HG02840 (cell line): Measurements from ENCODE around the gene SPTBN1.

Experiments used
- ATAC-seq: cut with Tn5 transposase; IDR thresholded peaks from one replicate; pipeline ENCODE4 v1.9.1; 2021; ENCODE audit warnings: mild to moderate bottlenecking, moderate library complexity, moderate number of reproducible peaks; ENCODE audit not compliant: unreplicated experiment, low FRiP score

Gene SPTBN1

DNA sequence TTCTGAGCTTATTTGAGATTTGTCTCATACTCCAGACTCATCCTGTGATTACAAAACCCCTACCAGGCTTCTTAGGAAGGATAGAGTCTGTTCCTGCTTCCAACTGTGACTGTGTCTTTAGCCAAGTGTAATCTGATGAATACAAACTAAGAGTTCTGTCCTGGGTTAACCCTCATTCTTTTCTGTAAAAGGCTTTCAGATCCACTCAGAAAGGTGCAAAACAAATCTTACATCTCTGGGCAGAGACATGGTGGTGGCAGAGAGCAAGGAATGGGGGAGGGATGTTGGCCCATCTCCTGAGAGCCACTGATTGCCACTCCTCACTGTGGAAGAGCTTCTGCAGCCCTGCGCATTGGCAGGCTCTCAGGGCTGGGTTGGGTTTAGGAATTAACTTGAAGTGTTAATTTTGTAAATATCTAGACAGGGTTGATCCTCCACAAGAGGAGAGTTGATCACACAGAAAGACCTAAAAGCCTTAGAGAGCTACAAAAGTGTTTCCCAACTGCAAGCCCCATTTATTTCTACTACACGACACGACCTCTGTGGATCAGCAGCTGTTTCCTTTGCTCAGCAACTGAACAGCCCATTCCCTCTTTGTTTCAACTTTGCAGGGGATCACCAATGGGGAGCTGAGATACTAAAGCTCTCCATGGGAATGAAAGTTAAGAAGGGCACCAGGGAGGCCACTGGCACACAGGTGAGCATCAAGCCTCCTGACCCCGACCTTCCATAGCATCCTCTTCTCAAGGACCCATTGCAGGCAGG is 23.7 kb upstream of the SPTBN1 start:
- no peak for ATAC-seq

DNA sequence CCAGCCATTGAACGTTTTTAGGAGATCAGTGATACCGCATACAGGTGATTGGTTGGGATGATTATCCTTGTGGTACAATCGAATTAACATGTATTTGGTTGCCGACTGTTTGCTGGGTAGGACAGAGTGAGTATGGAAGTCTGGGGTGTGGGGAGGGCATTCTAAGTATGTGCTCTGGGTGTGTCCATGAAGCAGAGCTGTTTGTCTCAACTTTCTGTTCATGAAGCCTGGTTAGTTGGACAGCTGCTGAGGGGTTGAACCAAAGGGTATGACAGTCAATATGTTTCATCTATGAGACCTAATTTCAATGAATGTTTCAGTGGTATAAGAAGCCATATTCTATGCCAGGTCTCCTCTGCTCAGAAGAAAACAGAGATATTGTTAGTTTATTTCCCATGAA is 21.9 kb upstream of the SPTBN1 start:
- ATAC-seq: no peak

DNA sequence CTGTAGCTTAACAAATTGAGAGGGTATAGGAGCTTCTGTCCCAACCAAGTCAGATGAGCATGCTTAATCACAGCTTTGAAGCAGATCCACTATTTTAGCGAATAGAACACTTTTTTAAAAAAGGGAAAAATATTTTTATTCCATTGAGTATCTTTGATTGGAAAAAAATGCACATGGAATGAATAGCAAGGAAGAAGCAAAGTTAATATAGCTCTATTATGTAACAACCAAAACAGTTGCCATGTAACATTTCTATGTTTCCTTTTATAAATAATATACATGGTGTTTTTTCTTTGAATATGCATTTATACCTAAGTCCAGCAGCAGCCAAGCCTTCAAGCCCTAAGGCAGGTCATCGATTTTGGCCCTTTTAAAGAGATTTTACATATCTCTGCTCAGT is 21.4 kb upstream of the SPTBN1 start:
- ATAC-seq: no peak

DNA sequence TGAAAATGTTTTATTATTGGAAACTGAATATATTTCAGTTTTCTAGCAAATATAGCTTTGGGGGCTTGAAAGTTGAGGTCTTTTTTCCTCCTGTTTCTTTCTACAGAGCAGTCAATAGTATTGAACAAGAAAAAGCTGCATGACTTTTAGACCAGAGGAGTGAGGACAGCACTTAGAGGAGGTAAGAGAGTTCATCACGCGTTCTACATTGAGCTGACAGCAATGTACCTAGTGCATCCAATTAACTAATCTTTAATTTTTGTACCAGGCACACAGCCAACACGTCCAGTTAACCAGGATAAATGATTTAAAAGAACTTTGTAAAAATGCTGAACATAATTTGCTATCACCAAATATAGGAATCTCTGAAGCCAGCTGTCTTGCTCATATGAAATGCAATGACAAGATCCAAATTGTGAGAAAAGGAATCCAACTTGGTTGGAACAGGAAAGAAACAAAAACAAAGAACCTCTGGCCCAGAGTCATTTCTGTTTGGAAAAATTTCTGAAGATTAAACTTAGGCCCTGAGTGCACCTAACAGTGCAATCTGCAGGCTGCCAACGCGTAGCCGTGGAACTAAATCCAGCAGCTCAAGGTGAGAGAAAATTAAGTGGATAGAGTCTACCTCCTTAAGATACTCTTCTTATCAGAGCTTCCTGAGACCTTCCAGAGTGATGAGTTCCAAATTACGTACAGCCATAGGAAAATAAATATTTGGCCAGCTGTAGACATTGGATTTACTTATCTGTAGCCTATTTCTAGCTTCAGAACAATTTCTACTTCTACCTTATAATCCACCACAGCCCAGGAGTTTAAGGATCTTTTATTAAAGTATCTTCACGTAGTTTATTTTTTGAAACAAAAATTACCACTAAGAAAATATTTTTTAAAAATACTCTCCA is 20.6 kb upstream of the SPTBN1 start:
- ATAC-seq: no peak

DNA sequence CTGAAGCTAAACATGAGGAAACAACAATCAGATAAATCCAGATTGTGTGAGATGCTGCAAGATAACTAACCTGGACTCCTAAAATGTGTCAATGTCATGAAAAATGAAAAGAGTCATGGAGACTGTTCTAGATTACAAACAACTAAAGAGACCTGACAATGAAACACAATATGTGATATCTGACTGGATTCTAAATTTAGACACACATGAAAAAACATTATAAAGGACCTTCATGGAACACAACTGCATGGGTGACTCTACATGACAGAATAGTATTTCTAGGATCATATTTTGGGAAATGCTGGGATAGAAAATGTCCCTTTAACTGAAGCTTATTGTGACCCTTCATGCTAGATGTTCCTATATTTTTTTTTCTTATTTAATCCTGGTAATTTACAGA is 18.5 kb upstream of the SPTBN1 start:
- no peak for ATAC-seq

DNA sequence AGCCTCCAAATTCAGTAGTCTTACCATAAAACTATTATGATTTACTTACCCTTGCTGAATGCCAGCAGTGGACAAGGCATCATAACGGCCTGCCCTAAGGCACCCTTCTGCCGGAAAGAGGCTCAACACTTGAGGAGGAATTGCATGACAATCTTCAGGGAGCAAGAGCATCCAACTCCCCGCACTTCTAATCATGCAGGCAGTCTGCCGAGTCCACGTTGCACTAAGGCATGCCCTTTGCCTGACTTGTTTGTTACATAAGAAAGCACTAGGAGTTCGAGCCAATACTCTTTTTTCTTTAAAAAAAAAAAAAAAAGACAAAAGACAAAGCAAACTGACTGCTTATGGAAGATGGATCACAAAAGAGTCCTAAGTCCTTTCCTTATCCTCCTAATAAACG is 17.9 kb upstream of the SPTBN1 start:
- no peak for ATAC-seq

DNA sequence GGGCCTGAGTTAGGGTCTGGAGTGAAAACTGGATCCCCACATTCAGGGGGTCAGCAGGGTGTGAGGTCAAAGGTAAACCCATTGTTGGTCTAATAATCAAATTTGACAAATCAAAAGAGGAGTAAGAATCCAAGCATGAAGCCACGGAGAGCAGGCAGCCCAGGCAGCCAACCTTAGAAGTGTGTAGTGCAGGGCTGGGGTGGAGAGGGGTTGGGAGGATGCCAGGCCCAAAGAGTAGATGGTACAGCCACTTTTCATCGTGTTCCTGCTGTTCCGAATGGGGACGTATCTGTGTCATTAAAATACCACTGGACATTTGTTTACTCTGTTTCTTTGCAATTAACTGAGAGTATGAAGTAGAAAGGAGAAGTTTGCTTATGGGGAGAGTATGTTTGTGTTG is 16.5 kb upstream of the SPTBN1 start:
- ATAC-seq: no peak

DNA sequence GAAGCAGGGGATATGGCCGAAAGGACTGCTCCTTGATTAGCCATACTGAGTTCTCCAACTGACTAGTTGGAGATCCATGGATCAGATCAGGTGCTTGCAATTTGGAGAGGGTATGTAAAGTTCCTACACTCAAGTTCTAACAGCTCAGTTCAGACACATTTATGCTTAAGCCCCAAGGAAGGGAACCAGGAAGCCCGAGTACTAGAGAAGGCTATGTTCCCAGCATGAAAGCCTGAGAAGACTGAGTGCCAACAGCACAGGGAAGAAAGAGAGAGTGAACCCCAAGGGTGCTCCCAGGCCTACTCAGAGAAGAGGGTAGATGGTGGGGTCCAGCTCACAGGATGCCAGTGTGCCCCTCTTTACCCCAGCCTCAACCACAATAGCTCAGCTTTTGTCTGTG is 16.1 kb upstream of the SPTBN1 start:
- ATAC-seq: no peak

DNA sequence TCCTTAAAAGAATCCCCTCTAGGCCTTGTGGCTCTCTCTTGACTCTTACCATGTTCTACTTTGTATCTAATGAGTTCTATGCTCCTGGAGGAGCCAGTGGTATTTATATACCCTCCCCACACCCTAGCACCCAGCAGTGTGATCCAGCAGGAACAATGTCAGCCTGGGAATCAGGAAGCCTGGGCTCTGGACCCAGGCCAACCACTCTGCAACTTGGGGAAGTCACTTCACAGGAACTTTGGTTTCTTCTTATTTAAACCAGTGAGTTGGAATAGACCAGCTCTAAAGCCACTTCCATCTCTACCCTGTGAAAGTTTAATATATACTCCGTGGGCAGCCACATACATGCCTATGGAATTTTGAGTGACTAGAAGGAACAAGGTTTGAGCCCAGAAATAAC is 11.6 kb upstream of the SPTBN1 start:
- no peak for ATAC-seq

DNA sequence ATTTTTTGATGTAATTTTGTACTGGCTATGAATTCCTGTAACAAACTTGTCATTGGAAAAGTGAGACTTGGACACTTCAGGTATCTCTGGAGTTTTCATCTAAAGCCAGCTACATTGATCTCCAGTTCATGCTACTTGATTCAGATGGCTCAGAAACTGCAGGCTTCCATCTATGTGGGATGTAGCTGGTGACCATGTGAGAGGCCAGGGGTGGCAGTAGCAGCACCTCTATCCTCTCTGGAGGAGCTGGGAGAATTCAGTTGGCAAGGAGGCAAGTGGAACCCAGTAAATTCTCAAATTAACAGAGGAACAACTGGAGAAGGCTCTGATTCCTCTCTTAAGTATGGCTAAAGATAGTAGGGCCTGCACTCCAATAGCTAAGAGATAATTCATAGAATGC is 10.0 kb upstream of the SPTBN1 start:
- no peak for ATAC-seq

DNA sequence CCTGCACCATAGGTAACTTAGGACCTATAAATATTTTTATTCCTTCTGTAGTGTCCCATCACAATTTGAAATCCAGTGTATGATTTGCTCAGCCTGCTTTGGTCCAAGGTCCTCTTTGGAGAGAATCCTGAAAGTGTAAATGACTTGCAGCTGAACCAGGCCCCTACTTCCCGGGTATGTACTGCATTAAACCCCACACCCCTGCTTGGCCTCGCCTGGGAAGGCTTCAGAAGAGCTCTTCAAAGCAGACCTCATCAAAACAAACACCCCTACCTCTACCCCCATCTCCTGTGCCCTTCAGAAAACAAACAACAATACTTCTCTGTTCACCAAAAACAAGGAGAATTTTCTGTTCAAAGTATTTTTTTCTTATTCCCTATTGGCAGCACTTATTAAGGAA is 9.5 kb upstream of the SPTBN1 start:
- no peak for ATAC-seq

DNA sequence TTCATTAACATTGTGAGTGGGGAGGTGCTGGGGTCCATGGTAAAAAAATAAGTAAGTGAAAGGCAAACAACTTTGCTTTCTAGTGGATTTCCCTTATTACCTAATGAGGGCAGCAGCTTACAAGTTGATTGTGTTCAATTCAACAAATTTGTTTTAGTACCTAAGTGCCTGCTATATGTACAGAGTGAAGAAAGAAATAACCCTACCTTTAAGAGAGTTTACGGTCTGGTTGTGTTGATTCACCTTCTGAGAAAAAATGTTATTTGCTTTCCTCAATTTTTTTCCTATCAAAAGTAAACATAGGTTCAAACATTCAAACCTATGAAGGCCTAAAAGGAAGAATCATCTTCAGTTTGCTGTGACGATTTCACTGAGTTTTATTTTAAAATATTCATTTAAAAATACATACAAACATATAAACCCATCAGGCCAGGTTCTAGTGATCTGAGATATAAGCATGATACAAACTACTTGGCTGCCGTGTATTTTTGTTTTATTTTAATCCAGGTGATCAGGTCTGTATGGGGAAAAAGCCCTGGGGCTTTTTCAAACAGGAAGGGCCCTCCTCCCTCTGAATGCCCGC is 1.5 kb upstream of the SPTBN1 start:
- no peak for ATAC-seq

DNA sequence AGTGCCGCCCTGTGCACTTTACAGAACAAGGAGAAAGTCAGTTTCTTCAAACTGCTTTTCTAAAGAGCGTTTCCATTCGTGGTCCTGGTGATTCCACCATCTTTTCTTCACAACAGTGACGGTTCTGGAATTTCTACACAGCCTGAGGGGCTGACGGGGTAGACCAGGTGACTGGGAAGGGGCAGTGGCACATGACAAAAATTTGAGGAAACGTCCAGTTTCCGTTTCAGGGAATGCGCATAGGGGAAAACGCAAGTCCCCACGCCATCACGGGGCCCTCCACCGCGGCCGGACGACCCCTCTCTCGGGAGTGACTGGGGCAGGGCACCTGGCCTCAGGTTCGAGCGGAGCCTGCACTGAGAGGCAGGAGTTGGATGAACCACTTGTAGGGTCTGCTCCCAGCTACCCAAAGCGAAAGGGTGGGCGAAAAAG is 980 bp upstream of the SPTBN1 start:
- ATAC-seq: no peak

DNA sequence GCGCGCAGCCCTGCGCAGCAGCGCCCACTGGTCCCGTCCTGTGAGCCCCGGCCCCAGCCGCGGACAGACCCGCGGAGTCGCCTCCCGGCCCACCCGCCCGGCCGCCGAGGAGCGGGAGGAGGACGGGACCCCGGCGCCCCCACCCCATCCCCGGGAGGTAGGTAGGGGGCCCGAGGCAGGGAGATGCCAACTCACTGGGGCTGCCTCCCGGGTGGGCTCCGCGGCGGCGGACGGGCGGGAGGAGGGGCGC is 160 bp downstream of the SPTBN1 start:
- no peak for ATAC-seq

DNA sequence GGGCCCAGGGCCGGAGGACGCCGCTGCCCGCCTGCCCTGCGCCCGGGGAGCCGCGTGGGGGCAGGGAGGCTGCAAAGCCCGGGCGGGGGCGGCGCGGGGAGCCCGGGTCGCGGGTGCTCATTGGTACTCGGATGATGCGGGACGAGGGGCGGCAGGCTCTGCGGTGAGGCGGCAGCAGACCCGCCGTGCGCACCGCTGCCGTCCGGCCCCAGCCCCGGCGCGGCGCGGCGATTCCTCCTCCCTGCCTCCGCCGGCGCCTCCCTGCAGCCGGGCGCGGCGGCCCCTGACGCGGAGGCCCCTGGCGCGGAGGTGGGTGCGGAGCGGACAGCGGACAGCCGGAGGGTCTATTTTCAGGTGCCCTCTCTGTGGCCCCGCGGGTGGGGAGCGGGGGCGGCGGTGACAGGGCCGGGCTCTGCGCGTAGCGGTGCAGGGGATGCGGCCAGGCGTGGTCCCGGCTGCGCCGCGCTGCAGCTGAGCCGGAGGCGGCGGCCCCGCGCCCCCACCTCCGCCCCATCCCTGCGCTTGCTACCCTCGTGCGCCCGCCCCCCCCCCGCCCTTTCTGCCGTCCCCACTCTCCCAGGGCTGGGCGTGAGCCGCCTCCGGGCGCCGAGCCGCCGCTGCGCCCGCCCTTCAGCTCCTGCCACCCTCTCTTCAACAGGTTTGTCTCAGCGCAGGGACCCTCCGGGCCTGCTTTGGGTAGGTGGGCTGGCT is 640 bp downstream of the SPTBN1 start:
- no peak for ATAC-seq

DNA sequence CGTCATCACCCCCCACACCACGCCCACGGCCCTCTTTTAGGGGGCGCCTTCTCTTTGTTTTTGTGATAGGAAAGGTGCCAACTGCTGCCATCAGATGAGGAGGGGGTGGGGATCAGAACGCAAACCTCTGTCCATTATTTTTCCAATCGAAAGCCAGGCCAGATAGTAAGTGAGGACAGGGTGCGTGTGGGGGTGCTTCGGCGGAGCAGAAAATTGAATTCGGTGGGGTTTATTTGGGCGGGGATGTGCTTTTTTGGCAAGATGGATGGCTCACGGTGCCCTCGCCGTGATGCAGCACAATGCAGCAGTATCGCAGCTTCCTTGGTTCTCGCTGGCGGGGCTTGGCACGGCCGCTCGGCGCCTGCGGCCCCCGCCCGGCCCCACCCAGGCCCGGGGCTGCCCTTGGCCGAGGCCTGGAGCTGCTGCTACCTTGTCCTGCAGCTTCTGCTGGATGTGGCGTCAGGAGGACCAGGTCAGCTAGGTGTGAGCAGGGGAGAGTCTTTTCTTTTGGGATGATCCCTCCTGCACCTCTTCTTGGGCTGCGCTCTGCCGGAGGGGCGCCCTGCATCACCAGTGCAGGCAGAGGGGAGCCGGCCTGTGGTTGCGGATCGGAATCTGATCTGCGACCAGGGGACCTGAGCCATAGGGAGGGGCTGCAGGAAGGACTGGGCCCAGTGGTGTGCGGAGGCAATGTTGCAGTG is 1.3 kb downstream of the SPTBN1 start:
- ATAC-seq: no peak

DNA sequence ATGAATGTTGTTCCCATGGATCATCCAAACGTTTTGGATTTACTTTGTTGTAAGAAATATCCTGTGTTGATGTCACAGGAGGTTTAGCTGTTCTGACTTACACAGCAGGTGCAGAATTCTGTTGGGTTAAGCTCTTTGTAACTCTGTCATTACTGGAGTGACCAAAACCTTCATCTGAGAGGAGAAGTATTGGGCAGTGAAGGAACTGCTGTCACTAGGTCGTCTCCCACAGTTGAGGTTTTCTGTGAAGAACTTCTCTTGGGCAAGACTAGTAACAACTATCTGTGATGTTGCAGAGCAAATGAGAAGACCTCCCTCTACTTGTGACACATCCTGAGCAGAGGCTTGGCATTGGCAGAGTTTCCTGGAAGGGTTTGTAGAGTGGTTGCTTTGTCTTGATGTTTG is 2.9 kb downstream of the SPTBN1 start:
- ATAC-seq: no peak

DNA sequence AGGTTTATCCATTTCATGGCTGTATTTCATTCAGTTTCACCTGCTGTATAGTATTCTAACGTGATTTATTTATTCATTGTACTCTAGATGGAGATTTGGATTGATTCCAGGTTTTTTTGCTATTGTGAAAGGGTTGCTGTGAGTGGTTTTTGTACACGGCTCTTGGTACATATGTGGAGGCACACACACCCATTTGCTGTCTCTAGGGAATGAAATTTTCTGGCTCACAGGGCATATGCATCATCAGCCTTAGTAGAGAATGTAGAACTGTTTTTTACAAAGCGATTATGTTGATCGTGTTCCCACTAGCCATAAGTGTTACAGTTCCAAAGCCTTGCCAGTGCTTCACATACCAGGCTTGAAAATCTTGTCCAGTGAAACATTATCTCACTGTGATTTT is 5.1 kb downstream of the SPTBN1 start:
- ATAC-seq: no peak

DNA sequence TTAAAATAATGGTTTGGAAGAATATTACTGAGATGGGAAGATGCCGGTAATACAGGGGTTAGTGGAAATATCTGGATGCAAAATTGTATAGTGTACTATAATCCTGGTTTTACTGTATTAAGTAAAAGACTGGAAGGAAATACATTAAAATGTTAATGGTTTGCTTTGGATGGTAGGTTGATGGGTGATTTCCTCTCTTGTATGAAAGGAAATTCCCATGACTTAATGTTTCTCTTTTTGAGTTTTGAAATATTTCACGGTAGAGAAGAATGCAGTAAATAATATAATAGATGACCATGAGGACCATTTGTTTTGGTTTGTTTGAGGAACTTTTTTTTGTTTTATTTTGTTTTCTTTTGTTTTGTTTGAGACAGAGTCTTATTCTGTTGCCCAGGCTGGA is 8.2 kb downstream of the SPTBN1 start:
- no peak for ATAC-seq

DNA sequence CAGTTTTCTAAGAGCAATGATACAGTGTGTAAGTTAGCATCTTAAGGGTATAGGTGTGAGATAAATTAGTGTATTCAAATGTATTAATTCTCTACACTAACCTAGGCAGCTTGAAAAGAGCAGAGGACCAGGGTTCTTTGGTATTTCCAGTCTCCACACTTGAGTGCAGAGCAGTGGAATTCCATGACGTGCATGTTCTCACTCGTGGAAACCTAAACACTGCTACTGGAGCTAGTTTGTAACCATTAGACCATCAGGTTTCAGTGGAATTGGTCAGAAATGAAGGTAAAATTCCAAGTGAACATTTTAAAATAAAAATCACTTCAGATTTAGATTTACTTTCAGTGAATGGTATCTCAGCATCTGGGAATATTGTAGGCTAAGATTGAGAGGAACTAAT is 9.0 kb downstream of the SPTBN1 start:
- ATAC-seq: no peak

DNA sequence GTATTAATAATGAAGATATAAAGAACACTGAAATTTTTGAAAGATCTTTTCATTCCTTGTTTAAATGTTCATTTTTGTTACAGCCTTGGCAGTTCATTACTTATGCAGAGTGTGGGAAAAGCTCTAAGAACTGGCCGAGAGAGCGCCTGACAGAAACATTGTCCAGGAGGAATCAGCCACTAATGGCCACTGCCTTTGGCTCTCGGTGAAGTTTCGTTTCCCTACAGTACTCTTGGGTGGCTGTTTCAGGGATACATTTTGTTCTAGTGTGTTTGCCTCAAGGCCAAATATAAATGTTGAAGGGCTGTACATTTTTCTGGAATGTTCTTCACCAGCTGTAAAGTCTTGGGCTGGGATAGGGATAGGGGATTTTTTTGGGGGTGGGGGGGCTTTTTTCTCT is 10.7 kb downstream of the SPTBN1 start:
- no peak for ATAC-seq
